Mucosa of rectum (tissue), 2 donors: ENCODE data around the gene LGALS9B.
"Not testable (repeated sequence)": the region's sequence is repeated elsewhere in the genome, so short reads cannot be mapped to it uniquely, and the experiment has no call there.

ENCODE experiments used
- H3K27ac ChIP-seq, 2 donors: one replicate each; pipeline ENCODE4 v1.7.0; 2013; ENCODE audit warnings: inconsistent platforms in 2 of 2, low read depth in 2 of 2, low read length in 2 of 2
- H3K27me3 ChIP-seq, 2 donors: one replicate each; pipeline ENCODE4 v1.7.0; 2013; ENCODE audit warnings: low read length in 2 of 2; ENCODE audit not compliant: control insufficient read depth in 2 of 2, insufficient read depth in 2 of 2
- H3K36me3 ChIP-seq, 2 donors: one replicate each; pipeline ENCODE4 v1.7.0; 2013; ENCODE audit warnings: low read length in 2 of 2; ENCODE audit not compliant: control insufficient read depth in 2 of 2, insufficient read depth in 2 of 2
- H3K4me1 ChIP-seq, 2 donors: one replicate each; pipeline ENCODE4 v1.7.0; 2013; ENCODE audit warnings: low read length in 2 of 2, mild to moderate bottlenecking in 1 of 2; ENCODE audit not compliant: control insufficient read depth in 2 of 2, insufficient read depth in 2 of 2
- H3K4me3 ChIP-seq, 2 donors: one replicate each; pipeline ENCODE4 v1.7.0; 2013; ENCODE audit warnings: low read length in 2 of 2
- H3K9ac ChIP-seq, 2 donors: one replicate each; pipeline ENCODE4 v1.7.0; 2013; ENCODE audit warnings: low read length in 2 of 2, low read depth in 1 of 2, mild to moderate bottlenecking in 1 of 2
- H3K9me3 ChIP-seq, 2 donors: one replicate each; pipeline ENCODE4 v1.7.0; 2013; ENCODE audit warnings: low read length in 2 of 2; ENCODE audit not compliant: control insufficient read depth in 2 of 2
- donor health status: healthy.
- donor health status: Normal muscosa, but diverticular disease.

LGALS9B gene

GRCh38 chr17:20447534-20448321, 19.6 kb downstream of the LGALS9B start:
- H3K9me3 ChIP-seq, H3K4me1 ChIP-seq, H3K36me3 ChIP-seq, H3K4me3 ChIP-seq, H3K9ac ChIP-seq, H3K27me3 ChIP-seq, H3K27ac ChIP-seq: not testable (repeated sequence)

DNA sequence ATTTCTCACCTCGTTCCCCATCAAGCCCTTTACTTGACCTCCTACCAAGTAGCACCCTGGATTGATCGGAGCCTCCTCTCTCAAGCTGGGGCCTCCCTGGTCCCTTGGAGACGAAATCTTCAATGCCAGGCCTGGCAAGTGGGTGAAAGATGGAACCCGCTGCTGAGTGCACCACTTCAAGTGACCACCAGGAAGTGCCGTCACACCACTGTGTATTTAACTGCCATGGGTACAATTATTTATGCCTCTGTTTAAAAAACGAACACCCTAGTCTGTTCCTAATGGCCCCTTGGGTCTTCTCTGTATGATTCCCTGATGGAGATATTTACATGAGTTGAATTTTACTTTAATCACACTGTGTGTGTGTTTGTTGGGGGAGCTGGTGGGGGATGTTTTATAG, 20.4 kb downstream of the LGALS9B start:
- not testable (repeated sequence) for H3K9ac ChIP-seq, H3K4me1 ChIP-seq, H3K36me3 ChIP-seq, H3K4me3 ChIP-seq, H3K9me3 ChIP-seq, H3K27ac ChIP-seq, H3K27me3 ChIP-seq

GRCh38 chr17:20444581-20445236, 22.6 kb downstream of the LGALS9B start:
- not testable (repeated sequence) for H3K9me3 ChIP-seq, H3K27me3 ChIP-seq, H3K27ac ChIP-seq, H3K36me3 ChIP-seq, H3K9ac ChIP-seq, H3K4me3 ChIP-seq, H3K4me1 ChIP-seq

DNA sequence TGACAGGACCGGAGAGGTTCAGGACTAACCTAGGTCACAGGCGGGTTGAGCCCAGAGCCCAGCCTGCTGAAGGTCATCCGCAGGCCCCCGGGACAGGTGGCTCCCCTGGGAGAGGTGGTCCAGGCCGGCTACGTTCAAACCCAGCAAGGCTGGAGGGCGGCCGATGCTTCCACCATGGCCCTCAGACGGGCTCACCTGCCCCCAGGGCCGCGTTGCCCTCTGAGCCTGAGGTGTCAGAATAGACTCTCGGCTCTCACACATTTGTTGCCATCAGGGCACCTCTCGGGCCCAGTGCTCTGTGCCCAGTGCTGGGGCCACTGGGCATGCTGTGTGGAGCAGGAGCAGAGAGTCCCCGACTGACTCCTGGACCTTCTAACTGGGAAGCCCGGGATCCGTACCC, 23.2 kb downstream of the LGALS9B start:
- not testable (repeated sequence) for H3K4me3 ChIP-seq, H3K27me3 ChIP-seq, H3K27ac ChIP-seq, H3K4me1 ChIP-seq, H3K9me3 ChIP-seq, H3K36me3 ChIP-seq, H3K9ac ChIP-seq

DNA sequence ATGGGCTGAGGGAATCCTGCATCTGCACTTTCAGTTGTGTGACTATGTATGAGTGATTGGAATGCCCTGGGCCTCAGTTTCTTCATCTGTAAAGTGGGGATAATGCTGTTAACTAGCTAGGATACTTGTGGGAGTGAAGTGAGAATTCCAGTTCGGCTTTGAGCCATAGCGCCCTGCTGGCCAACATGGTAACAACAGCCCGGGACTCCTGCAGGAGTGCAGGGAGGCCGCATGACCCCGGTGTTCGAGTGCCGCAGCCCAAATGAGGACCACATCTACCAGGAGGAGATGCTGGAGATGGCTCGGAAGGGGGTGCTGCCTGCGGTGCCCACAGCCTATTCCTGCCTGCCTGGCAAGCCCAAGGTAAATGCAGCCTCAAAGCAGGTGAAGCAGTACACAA, 23.7 kb downstream of the LGALS9B start:
- H3K4me3 ChIP-seq, H3K9me3 ChIP-seq, H3K9ac ChIP-seq, H3K4me1 ChIP-seq, H3K27ac ChIP-seq, H3K27me3 ChIP-seq, H3K36me3 ChIP-seq: not testable (repeated sequence)

DNA sequence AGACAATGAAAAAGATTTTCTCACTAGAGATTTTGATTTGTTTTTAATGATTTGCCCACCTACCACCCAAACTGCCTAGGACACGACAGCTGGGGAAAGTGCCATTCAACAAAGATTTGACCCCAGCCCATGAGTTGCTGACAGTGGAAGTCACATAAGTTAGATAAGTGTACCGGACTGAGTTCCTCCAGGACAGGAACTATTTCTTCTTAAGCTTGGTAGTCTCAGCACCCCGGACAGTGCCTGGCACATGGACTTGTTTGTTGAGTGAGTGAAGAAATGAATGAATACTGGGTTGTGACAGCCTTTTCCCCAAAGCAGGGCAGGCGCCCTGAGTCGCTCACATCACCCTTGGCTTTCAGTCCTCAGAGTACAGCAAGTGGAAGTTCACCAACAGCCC, 26.7 kb downstream of the LGALS9B start:
- H3K9me3 ChIP-seq, H3K36me3 ChIP-seq, H3K9ac ChIP-seq, H3K27ac ChIP-seq, H3K27me3 ChIP-seq, H3K4me3 ChIP-seq, H3K4me1 ChIP-seq: not testable (repeated sequence)

DNA sequence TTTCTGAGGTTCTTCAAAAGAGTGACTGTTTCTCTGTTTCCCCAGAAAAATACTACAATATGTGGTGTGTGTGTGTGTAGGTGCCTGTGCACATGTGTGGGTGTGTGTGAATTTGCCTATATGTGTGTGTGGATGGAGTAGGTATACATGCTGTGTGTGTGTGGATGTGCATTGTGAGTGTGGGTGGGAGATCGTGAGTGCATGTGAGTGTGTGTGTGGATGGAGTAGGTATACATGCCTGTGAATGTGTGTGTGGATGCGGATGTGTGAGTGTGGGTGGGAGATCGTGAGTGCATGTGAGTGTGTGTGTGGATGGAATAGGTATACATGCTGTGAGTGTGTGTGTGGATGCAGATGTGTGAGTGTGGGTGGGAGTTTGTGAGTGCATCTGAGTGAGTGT, 32.2 kb downstream of the LGALS9B start:
- not testable (repeated sequence) for H3K9ac ChIP-seq, H3K4me3 ChIP-seq, H3K36me3 ChIP-seq, H3K27ac ChIP-seq, H3K4me1 ChIP-seq, H3K27me3 ChIP-seq, H3K9me3 ChIP-seq

DNA sequence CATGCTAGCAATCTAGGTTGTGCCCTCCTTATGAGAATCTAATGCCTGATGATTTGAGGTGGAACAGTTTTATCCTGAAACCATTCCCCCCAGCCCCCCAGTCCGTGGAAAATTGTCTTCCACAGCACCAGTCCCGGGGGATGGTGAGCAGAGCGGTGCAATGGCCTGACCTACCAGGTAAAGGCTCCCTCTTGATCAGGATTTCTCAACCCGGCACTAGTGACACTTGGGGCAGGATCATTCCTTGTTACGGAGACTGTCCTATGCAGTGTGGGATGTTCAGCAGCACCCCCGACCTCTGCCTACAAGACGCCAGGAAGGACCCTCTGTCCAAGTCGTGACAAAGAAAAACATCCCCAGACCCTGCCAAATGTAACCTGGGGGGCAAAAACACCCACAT, 34.0 kb downstream of the LGALS9B start:
- not testable (repeated sequence) for H3K4me1 ChIP-seq, H3K4me3 ChIP-seq, H3K36me3 ChIP-seq, H3K9ac ChIP-seq, H3K9me3 ChIP-seq, H3K27me3 ChIP-seq, H3K27ac ChIP-seq

GRCh38 chr17:20427264-20427663, 40.1 kb downstream of the LGALS9B start:
- not testable (repeated sequence) for H3K9me3 ChIP-seq, H3K4me1 ChIP-seq, H3K27ac ChIP-seq, H3K27me3 ChIP-seq, H3K9ac ChIP-seq, H3K36me3 ChIP-seq, H3K4me3 ChIP-seq

DNA sequence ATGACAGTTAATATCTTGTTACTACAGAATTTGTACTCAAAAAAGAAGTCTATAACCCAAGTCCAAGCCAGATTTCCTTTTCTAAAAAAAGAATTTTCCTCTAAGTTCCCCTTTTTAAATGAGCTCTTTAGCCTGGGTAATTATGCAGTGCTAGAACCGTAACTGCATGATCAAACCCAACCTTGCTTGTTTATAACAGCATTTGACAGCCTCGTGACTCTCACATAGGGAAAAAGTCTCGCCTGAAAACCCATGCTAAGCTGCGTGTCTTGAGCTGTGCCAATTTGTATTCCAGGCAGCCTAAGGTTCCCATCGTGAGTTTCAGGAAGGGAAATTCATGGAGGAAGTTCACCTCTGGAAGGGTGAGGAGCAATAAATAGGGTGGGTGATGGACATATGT, 44.5 kb downstream of the LGALS9B start:
- not testable (repeated sequence) for H3K9me3 ChIP-seq, H3K9ac ChIP-seq, H3K4me3 ChIP-seq, H3K4me1 ChIP-seq, H3K36me3 ChIP-seq, H3K27me3 ChIP-seq, H3K27ac ChIP-seq
